Activated T-cell treated with anti-CD3 and anti-CD28 coated beads, Interleukin-2, amount 50 U/mL, for 72 hours (primary cell): ENCODE results near the gene RPL12. TPM values are rescaled to one million over a fixed set of nuclear protein-coding genes. Genes with fewer than 3 reads are reported as not detected.
"Not testable (repeated sequence)": the region's sequence is repeated elsewhere in the genome, so short reads cannot be mapped to it uniquely, and the experiment has no call there.

Experiments used
- ATAC-seq, 2 donors: fragments of 150-1000 bp; cut with Tn5 transposase; replicated peaks in 1 of 2; 2 replicates each; pipeline ENCODE4 v1.10.0; 2021; ENCODE audit warnings: moderate library complexity in 2 of 2, mild to moderate bottlenecking in 1 of 2
- DNase-seq, 2 donors: peaks; one replicate each; pipeline ENCODE4 v3.0.0; 2021 to 2022; ENCODE audit warnings: mixed read lengths in 1 of 2
- H3K27ac Mint-ChIP-seq: one replicate; pipeline ENCODE4 v1.8.0; 2022; ENCODE audit warnings: mild to moderate bottlenecking, moderate library complexity, mixed read lengths
- H3K27me3 Mint-ChIP-seq: one replicate; pipeline ENCODE4 v1.8.0; 2022; ENCODE audit warnings: low read depth, mixed read lengths
- H3K36me3 Mint-ChIP-seq, 2 donors: one replicate each; pipeline ENCODE4 v1.8.0; 2022; ENCODE audit warnings: mixed read lengths in 2 of 2, mild to moderate bottlenecking in 1 of 2; ENCODE audit not compliant: insufficient read depth in 2 of 2
- H3K4me1 Mint-ChIP-seq: one replicate; pipeline ENCODE4 v1.8.0; 2022; ENCODE audit warnings: low read depth, mixed read lengths
- H3K4me3 Mint-ChIP-seq, 2 donors: one replicate each; pipeline ENCODE4 v1.8.0; 2022; ENCODE audit warnings: mild to moderate bottlenecking in 2 of 2, mixed read lengths in 2 of 2, moderate library complexity in 2 of 2
- H3K9me3 Mint-ChIP-seq, 2 donors: one replicate each; pipeline ENCODE4 v1.8.0; 2022; ENCODE audit warnings: mixed read lengths in 2 of 2
- total RNA-seq, 2 donors: library from RNA; stranded (reverse); gene quantifications; one replicate each; pipeline ENCODE4 v1.2.3, GENCODE V29; 2022

Gene RPL12
- total RNA-seq, 2 donors from 2014 or later: 2,503 to 2,755 TPM

DNA sequence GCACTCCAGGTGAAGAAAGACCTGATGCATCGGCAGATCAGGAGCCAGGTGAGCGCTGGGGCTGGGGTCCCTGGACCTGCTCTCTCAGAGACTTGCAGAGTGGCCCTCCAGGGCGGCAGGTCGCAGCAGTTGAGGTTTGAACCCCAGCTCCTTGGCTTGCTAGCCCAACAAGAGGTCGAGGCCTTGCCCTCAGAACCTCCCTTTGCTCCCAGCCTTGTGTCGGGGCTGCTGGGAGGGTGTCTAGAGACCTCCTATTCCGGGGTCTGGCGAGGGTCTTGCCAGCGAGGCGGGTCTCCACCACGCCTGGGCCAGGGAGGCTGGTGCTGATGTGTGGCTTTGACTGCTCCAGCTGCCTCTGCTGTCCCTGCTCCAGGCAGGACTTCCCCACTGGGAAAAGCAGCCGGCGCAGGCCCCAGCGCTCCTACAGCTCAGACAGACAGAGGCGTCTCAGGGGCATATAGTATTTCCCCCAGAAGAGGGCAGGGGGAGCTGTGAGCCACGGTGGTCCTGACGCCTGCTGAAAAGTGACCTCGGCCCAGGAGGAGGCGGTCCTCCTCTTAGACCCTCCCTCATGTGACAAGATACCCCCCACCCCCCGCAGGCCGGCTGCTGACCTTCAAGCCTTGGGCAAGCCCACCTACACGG lies 38.4 kb upstream of the RPL12 start:
- DNase-seq: no peak
- Mint-ChIP-seq H3K27ac (no peak overlapping the region), H3K4me3 (no peak overlapping the region), H3K9me3 (no peaks in the 10 kb centered on the region), H3K27me3 (no peaks in the 10 kb centered on the region), H3K4me1 (no peaks in the 10 kb centered on the region), H3K36me3 (peaks cover 0 to 4% of the 10 kb centered on the region in 2 donors)
- ATAC-seq: no peak

DNA sequence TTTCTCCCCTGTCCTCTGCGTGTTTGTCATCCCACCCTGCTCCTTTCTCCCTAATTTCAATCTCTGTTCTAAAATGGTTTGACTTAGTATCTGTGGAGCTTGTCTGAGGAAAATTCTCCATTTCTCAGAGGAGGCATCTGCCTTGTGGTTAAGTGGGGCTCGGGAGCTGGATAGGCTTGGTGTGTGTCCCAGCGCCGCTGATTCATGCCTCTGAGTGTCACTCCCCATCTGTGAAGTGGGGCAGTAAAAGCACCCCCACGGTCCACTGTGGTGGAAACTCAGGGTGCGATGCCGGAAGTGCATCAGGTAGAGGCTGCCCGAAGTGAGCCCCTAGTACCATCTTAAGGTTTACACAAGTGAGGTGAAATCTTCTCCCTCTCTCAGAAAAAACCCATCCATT lies 37.7 kb upstream of the RPL12 start:
- Mint-ChIP-seq H3K27ac (no peak overlapping the region), H3K4me3 (no peak overlapping the region), H3K9me3 (no peaks in the 10 kb centered on the region), H3K36me3 (peaks cover 3 to 4% of the 10 kb centered on the region in 2 donors), H3K27me3 (no peaks in the 10 kb centered on the region), H3K4me1 (no peaks in the 10 kb centered on the region)
- DNase-seq (no peak), ATAC-seq (no peak)

DNA sequence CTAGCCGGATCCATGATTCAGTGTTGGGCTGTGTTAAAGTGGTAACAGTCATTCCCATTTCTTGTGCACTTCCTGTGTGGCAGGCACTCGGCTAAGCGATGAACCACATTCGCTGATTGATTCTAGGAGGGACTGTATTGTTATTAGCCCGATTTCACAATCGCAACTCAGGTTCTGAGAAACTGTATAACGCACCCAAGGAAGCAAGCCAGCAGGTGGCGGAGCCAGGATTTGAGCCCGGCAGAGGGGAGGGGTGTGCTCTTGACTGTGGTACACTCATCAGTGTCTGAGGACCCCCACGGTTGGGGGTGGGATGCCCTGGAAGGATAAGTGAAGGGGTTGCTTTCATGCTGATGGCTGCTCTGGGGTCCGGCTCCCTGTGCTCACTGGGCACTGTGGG lies 34.8 kb upstream of the RPL12 start:
- no peaks in the 10 kb centered on the region for H3K9me3 Mint-ChIP-seq
- ATAC-seq (no peak), DNase-seq (no peak)
- no peaks in the 10 kb centered on the region for H3K27me3 Mint-ChIP-seq
- peaks cover 5 to 8% of the 10 kb centered on the region in 2 donors for H3K36me3 Mint-ChIP-seq
- H3K4me1 Mint-ChIP-seq: no peaks in the 10 kb centered on the region
- H3K4me3 Mint-ChIP-seq: no peak overlapping the region
- no peak overlapping the region for H3K27ac Mint-ChIP-seq

DNA sequence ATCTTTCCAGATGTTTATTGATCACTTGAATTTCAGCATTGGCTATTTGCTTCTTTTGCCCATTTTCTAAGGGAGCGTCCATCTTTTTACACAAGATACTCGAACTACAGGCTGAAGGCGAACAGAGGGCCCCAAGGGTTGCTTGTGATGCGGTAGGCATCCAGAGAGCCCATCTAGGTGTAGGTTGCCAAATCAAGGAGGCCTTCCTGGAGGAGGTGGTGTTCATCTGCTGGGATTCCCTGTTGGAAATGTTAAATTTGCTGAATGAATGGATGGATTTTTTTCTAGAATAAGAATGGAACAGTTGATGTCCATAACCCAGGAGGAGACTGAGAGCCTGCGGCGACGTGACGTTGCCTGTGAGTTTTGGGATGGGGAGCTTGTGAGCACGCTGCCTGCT lies 31.5 kb upstream of the RPL12 start:
- H3K4me3 Mint-ChIP-seq: no peak overlapping the region
- peaks cover 5 to 10% of the 10 kb centered on the region in 2 donors for H3K36me3 Mint-ChIP-seq
- DNase-seq (no peak), ATAC-seq (no peak)
- H3K27me3 Mint-ChIP-seq: no peaks in the 10 kb centered on the region
- H3K4me1 Mint-ChIP-seq: no peaks in the 10 kb centered on the region
- H3K9me3 Mint-ChIP-seq: no peaks in the 10 kb centered on the region
- H3K27ac Mint-ChIP-seq: no peak overlapping the region

DNA sequence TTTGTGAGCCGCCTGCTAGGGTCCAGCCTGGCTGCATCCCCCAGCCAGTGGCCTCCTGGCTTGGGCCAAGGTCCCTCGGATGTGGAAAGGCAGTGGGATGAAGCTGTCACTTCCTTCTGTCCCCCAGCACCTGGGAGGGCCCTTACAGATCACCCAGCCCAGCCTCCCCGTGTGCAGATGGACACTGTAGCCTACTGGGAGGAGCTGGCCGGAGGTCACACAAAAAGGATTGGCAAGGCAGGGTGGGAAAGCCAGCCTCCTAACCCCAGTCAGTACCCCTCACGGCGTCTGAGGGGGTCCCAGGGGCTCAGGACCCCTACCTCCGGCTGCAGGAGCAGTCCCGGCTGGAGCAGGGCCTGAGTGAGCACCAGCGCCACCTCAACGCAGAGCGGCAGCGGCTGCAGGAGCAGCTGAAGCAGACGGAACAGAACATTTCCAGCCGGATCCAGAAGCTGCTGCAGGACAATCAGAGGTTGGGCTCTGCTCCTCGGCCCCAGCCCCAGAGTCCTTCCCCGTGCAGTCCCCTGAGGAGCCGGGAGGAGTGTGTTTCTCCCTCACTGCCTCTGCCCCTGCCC lies 28.4 kb upstream of the RPL12 start:
- H3K27me3 Mint-ChIP-seq: no peaks in the 10 kb centered on the region
- H3K36me3 Mint-ChIP-seq: peaks cover 5 to 8% of the 10 kb centered on the region in 2 donors
- no peaks in the 10 kb centered on the region for H3K4me1 Mint-ChIP-seq
- ATAC-seq: no peak
- H3K27ac Mint-ChIP-seq: no peak overlapping the region
- no peak for DNase-seq
- H3K4me3 Mint-ChIP-seq: no peak overlapping the region
- no peaks in the 10 kb centered on the region for H3K9me3 Mint-ChIP-seq

DNA sequence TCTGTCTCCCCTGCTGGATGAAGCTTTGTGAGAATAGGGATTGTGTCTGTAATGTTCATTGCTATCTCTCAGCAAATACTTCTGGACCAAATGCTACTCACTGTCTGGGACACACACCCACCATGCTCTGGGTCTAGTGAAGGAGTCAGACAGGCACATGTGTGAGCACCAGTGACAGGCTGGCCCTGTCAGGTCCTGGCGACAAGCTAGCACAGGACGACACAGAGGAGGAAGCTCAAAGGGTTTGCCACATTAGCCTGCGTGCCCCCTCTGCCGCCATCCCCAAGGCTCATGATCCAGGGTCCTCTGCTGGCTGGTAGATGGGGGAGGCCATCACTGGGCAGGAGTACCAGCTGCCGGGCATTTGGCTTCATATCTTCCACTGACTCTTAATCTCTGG lies 23.4 kb upstream of the RPL12 start:
- Mint-ChIP-seq H3K36me3 (peaks cover 0 to 7% of the 10 kb centered on the region in 2 donors), H3K4me3 (no peak overlapping the region), H3K27me3 (no peaks in the 10 kb centered on the region), H3K27ac (no peak overlapping the region), H3K4me1 (no peaks in the 10 kb centered on the region), H3K9me3 (no peaks in the 10 kb centered on the region)
- ATAC-seq: no peak
- DNase-seq: no peak

DNA sequence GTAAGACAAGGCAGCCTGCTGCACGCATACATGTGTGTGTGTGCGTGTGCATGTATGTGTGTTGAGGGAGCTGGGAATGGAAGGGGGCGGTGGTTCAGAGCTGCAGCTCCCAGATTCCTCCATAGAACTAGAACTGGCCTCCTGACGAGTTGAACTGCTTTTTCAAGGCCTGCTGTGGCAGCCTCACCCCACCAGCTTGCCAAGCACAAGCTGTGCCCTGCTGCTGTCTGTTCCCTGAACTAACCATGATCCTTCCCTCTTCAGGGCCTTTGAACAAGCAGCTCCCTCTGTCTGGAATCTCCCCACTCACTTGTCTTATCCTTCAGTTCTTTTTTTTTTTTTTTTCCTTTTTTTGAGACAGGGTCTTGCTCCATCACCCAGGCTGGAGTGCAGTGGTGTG lies 22.7 kb upstream of the RPL12 start:
- peaks cover 0 to 12% of the 10 kb centered on the region in 2 donors for H3K36me3 Mint-ChIP-seq
- DNase-seq (no peak), ATAC-seq (no peak)
- H3K4me3 Mint-ChIP-seq: no peak overlapping the region
- H3K27me3 Mint-ChIP-seq: no peaks in the 10 kb centered on the region
- no peak overlapping the region for H3K27ac Mint-ChIP-seq
- H3K9me3 Mint-ChIP-seq: no peaks in the 10 kb centered on the region
- no peaks in the 10 kb centered on the region for H3K4me1 Mint-ChIP-seq

DNA sequence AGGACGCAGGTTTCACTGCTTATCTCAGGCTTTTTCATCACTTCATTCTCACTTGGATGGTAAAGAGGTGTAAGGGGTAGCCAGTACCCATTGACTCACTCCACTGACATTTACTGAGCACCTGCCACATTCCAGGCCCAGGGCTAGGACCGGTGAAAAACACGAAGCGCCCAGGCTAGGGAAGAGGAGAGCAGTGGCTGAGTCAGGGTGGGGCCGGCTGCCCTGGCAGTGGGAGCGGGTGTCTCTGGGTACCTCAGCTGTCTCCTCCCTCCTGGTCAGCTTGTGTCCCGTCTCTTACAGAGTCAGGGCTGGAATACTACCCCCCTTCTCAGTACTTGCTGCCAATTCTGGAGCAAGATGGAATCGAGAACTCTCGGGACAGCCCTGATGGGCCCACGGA lies 22.3 kb upstream of the RPL12 start:
- Mint-ChIP-seq H3K4me1 (no peaks in the 10 kb centered on the region), H3K27me3 (no peaks in the 10 kb centered on the region)

DNA sequence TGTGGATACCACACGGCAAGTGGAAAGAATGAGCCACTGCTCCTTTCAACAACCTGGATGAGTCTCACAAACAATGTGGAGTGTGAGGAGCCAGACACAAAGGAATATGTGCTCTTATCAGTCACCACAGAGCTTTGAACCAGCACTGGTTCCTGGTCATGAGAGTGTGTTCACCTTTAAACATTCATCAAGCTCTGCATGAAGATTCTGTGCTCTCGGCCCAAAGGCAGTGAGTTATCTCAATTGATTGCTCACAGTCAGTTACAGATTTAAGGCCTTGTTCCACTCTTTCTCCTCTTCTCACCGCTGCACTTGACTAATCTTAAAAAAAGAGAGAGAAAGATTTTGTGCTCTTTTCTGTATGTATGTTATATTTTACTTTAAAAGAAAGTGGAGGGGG lies 19.5 kb upstream of the RPL12 start:
- Mint-ChIP-seq H3K4me3 (no peak overlapping the region), H3K27ac (no peak overlapping the region), H3K27me3 (no peaks in the 10 kb centered on the region), H3K9me3 (no peaks in the 10 kb centered on the region), H3K36me3 (peaks cover 4 to 20% of the 10 kb centered on the region in 2 donors), H3K4me1 (no peaks in the 10 kb centered on the region)
- ATAC-seq (no peak), DNase-seq (no peak)

More for the DNA sequence above, 22.3 kb upstream of the RPL12 start:
- Mint-ChIP-seq H3K9me3 (no peaks in the 10 kb centered on the region), H3K27ac (no peak overlapping the region), H3K36me3 (peaks cover 0 to 14% of the 10 kb centered on the region in 2 donors), H3K4me3 (no peak overlapping the region)
- ATAC-seq (no peak), DNase-seq (no peak)

DNA sequence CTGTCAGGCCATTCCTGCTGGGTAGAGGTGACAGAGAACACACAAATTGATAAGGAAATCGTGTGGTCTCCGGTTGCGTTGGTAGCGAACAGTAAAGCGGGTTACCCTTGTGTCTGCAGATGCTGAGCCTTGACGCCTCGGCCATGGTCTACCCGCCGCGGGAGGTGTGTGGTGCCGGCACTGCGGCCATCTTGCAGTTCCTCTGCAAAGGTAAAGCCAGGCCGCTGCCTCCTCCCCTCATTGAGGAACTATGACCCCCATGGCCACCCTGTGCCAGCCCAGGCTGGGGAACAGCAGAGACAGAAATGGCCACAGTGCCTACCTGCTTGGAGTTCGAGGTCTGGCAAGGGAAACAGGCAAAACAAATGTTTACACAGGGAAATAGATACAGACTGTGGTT lies 16.4 kb upstream of the RPL12 start:
- Mint-ChIP-seq H3K9me3 (no peaks in the 10 kb centered on the region), H3K36me3 (peaks cover 4 to 20% of the 10 kb centered on the region in 2 donors)

DNA sequence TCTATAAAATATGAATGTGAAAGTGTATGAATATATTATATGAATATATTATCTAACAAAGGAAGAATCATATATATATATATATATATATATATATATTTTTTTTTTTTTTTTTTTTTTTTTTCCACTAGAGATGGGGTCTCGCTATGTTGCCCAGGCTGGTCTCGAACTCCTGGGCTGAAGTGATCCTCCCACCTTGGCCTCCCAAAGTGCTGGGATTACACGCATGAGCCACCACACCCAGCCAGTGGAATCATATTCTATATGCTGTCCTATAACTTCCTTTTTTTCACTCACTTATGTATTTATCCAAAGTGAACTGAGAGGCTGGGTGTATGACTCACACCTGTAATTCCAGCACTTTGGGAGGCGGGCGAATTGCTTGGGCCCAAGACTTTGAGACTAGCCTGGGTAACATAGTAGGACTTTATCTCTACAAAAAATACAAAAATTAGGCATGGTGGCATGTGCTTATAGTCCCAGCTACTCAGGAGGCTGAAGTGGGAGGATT lies 15.3 kb upstream of the RPL12 start:
- H3K9me3 Mint-ChIP-seq, H3K4me1 Mint-ChIP-seq, ATAC-seq, H3K27ac Mint-ChIP-seq, DNase-seq, H3K27me3 Mint-ChIP-seq, H3K4me3 Mint-ChIP-seq: not testable (repeated sequence)
- H3K36me3 Mint-ChIP-seq: peaks cover 4 to 23% of the 10 kb centered on the region in 2 donors

More for the DNA sequence above, 16.4 kb upstream of the RPL12 start:
- ATAC-seq (no peak), DNase-seq (no peak)
- H3K4me3 Mint-ChIP-seq: no peak overlapping the region
- no peak overlapping the region for H3K27ac Mint-ChIP-seq
- no peaks in the 10 kb centered on the region for H3K4me1 Mint-ChIP-seq
- no peaks in the 10 kb centered on the region for H3K27me3 Mint-ChIP-seq

DNA sequence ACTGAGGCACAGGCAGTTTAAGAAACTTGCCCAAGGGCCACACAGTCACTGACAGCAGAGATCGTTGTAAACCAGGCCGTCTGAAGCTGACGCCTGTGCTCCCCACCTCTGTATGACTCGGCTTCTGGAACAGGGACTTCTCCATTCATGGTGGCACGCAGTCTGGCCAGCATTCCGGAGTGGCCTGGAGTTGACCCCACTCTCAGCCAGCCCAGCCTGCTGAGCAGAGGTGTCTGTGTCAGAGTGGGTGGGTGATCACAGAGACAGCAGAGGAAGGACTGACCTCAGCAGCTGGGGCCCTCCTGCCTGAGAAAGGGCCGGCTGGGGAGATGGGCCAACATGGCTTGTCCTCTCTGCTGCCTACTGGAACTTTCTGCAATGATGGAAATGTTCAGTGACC lies 12.7 kb upstream of the RPL12 start:
- H3K27ac Mint-ChIP-seq: no peak overlapping the region
- H3K4me1 Mint-ChIP-seq: no peaks in the 10 kb centered on the region
- no peaks in the 10 kb centered on the region for H3K9me3 Mint-ChIP-seq
- DNase-seq (no peak), ATAC-seq (no peak)
- H3K4me3 Mint-ChIP-seq: no peak overlapping the region
- peaks cover 4 to 18% of the 10 kb centered on the region in 2 donors for H3K36me3 Mint-ChIP-seq
- H3K27me3 Mint-ChIP-seq: no peaks in the 10 kb centered on the region

DNA sequence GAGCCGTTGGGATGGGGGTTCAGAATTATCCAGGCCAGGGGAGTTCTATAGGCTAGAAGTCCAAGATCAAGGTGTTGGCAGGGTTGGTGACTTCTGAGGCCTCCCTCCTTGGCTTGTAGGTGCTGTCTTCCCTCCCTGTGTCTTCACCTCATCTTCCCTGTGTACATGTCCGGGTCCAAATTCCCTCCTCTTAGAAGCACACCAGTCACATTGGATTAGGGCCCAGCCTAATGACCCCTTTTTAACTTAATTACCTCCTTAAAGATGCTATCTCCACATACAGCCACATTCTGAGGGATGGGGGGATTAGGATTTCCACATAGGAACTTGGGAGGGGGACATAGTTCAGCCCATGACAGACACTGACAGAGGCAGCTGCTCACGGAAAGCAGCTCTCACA lies 12.2 kb upstream of the RPL12 start:
- H3K9me3 Mint-ChIP-seq: no peaks in the 10 kb centered on the region
- no peaks in the 10 kb centered on the region for H3K27me3 Mint-ChIP-seq
- H3K27ac Mint-ChIP-seq: no peak overlapping the region
- H3K4me3 Mint-ChIP-seq: no peak overlapping the region
- ATAC-seq: no peak
- H3K36me3 Mint-ChIP-seq: peaks cover 4 to 15% of the 10 kb centered on the region in 2 donors
- H3K4me1 Mint-ChIP-seq: no peaks in the 10 kb centered on the region
- no peak for DNase-seq

DNA sequence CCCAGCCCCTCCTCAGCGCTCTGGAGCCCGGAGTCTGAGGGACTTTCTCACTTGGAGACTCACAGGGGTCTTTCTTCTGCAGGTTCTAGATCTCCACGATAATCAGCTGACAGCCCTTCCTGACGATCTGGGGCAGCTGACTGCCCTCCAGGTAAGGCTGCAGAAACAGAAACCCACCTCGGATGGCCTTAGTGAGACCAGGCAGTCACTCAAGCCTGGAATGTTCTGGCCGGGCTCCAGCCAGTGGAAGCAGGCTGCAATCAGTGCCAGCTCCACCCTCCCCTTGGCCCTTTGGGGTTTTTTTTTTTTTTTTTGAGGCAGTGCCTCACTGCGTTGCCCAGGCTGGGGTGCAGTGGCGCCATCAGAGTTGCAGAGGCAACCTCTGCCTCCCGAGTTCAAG lies 7.7 kb upstream of the RPL12 start:
- Mint-ChIP-seq H3K9me3 (no peaks in the 10 kb centered on the region), H3K27ac (no peak overlapping the region)

More for the DNA sequence above, 7.7 kb upstream of the RPL12 start:
- DNase-seq (no peak), ATAC-seq (no peak)
- Mint-ChIP-seq H3K27me3 (no peaks in the 10 kb centered on the region), H3K4me1 (no peaks in the 10 kb centered on the region), H3K4me3 (no peak overlapping the region), H3K36me3 (peaks cover 2 to 16% of the 10 kb centered on the region in 2 donors)
